SH-SY5Y (cell line): Measurements from ENCODE around the gene PRSS22.

Source experiments
- GATA2 ChIP-seq: IDR thresholded peaks from 2 replicates; pipeline ENCODE4 v1.6.1; 2011; ENCODE audit warnings: mild to moderate bottlenecking, low read depth, low read length
- GATA3 ChIP-seq: IDR thresholded peaks from 2 replicates; pipeline ENCODE4 v1.6.1; 2011; ENCODE audit warnings: low read depth, mild to moderate bottlenecking, low read length, moderate library complexity

GRCh38 chr16:2895813-2896212 is 37.8 kb upstream of the PRSS22 start:
- TF ChIP-seq GATA2 (no peak), GATA3 (no peak)
